OCI-LY7 (cell line): ENCODE measurements around the gene SCARB1. TPM values are rescaled to one million over a fixed set of nuclear protein-coding genes. Genes with fewer than 3 reads are reported as not detected.

Experiments used
- BruUV-seq: library from RNA; stranded (reverse); fragments of 400-500 nt; replicated peaks from 2 replicates; lab custom pipeline; 2021; lab: Mats Ljungman, UMichigan
- CTCF ChIA-PET: fragments of 300-600 bp; sonication (Branson Sonifier 250); formaldehyde crosslinking; loops from one replicate; lab custom pipeline; 2022; ENCODE audit warnings: antibody characterized with exemption; ENCODE audit not compliant: unreplicated experiment; lab: Charles Lee
- POLR2A ChIA-PET: fragments of 300-600 bp; sonication (Branson Sonifier 250); formaldehyde crosslinking; loops from one replicate; lab custom pipeline; 2022; ENCODE audit warnings: antibody characterized with exemption; lab: Charles Lee
- DNase-seq: peaks from one replicate; pipeline ENCODE4 v3.0.0-alpha.2; 2015; ENCODE audit warnings: low spot score
- H2AFZ ChIP-seq: fragments of 200-600 bp; sonication (generic), shearing (Covaris generic); 2 replicates; pipeline ENCODE4 v1.6.1; 2014; ENCODE audit warnings: mild to moderate bottlenecking, antibody characterized with exemption, low read length, moderate library complexity
- H3K27ac ChIP-seq: fragments of 200-600 bp; sonication (generic); 2 replicates; pipeline ENCODE4 v1.5.1; 2014; ENCODE audit warnings: mixed run types, low read depth, mild to moderate bottlenecking, moderate library complexity, low read length, inconsistent platforms; ENCODE audit not compliant: poor library complexity, severe bottlenecking
- H3K36me3 ChIP-seq: fragments of 200-600 bp; sonication (generic); 2 replicates; pipeline ENCODE4 v1.6.1; 2014; ENCODE audit warnings: mild to moderate bottlenecking, antibody characterized with exemption, low read length, moderate library complexity, mixed read lengths; ENCODE audit not compliant: insufficient read depth
- H3K4me1 ChIP-seq: fragments of 200-600 bp; sonication (generic); 2 replicates; pipeline ENCODE4 v1.5.1; 2014; ENCODE audit warnings: mild to moderate bottlenecking, low read length; ENCODE audit not compliant: insufficient read depth, poor library complexity, severe bottlenecking
- H3K4me2 ChIP-seq: fragments of 200-600 bp; sonication (generic); 2 replicates; pipeline ENCODE4 v1.6.1; 2014; ENCODE audit warnings: mild to moderate bottlenecking, low read length
- H3K4me3 ChIP-seq: fragments of 200-600 bp; sonication (generic); 2 replicates; pipeline ENCODE4 v1.5.1; 2014; ENCODE audit warnings: mild to moderate bottlenecking, low read depth, low read length; ENCODE audit not compliant: poor library complexity, severe bottlenecking
- H3K79me2 ChIP-seq: fragments of 200-600 bp; sonication (generic); 2 replicates; pipeline ENCODE4 v1.6.1; 2016; ENCODE audit warnings: low read depth, mild to moderate bottlenecking, low read length, moderate library complexity, mixed read lengths; ENCODE audit not compliant: insufficient read depth
- H3K9me2 ChIP-seq: fragments of 200-600 bp; sonication (generic); 2 replicates; pipeline ENCODE4 v1.6.1; 2016; ENCODE audit warnings: mild to moderate bottlenecking, low read length, mixed read lengths; ENCODE audit not compliant: insufficient read depth
- H3K9me3 ChIP-seq: fragments of 200-600 bp; sonication (generic); 2 replicates; pipeline ENCODE4 v1.6.1; 2014; ENCODE audit warnings: mild to moderate bottlenecking, mixed run types, low read length, mixed read lengths
- H4K20me1 ChIP-seq: fragments of 200-600 bp; sonication (generic); 2 replicates; pipeline ENCODE4 v1.6.1; 2014; ENCODE audit warnings: mild to moderate bottlenecking, antibody characterized with exemption, low read length, moderate library complexity, mixed read lengths; ENCODE audit not compliant: insufficient read depth
- EZH2phosphoT487 ChIP-seq: fragments of 200-600 bp; sonication (generic); IDR thresholded peaks from 2 replicates; pipeline ENCODE4 v1.6.1; 2018; ENCODE audit warnings: low read depth, borderline replicate concordance, mild to moderate bottlenecking, mixed run types, antibody characterized with exemption, low read length, moderate library complexity, mixed read lengths
- intact Hi-C: fragments of 100-400 bp; cut with micrococcal nuclease; formaldehyde crosslinking; loops from one replicate; pipeline ENCODE4 v1.10.0; 2022; ENCODE audit not compliant: unreplicated experiment
- total RNA-seq, 2 experiments: library from RNA; depleted of rRNA in 1 of 2; stranded (reverse); fragments of >200 nt in 1 of 2; shearing (Covaris generic) in 1 of 2; gene quantifications; 2 replicates each; pipeline ENCODE4 v1.2.3, GENCODE V29; 2014 to 2022
- TF ChIP-seq, protein P1 (sequence below): fragments of 200-600 bp; sonication (generic); conservative IDR thresholded peaks from 2 replicates; pipeline ENCODE4 v1.5.1; 2014; ENCODE audit warnings: mild to moderate bottlenecking, antibody characterized with exemption, low read length, moderate library complexity, mixed read lengths

Gene SCARB1
- total RNA-seq, 2 experiments from 2014 or later = 42.9 to 112 TPM

DNA sequence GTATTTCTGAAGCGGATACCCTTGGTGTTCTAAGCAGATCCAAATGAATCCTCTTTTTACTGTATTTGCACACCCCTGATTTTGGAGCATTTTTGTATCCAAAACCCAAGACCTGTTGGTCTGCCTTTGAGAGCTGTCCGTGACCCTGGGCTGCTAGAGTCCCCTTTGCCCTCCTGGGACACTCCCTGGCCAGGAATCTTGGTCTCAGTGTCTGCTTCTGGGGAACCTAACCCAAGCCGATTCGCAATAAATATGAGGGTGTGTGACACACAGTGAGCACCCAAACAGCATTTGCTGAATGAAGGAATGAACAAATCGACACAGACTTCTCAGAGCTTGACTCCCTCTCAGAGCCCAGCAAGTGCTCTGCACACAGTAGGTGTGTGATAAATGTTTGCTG is 92.9 kb downstream of the SCARB1 start:
- Histone ChIP-seq H3K27ac (no peak overlapping the region), H3K9me3 (no peaks in the 10 kb centered on the region), H3K4me1 (peaks cover 27% of the 10 kb centered on the region), H3K4me3 (no peak overlapping the region), H4K20me1 (no peaks in the 10 kb centered on the region), H3K36me3 (no peaks in the 10 kb centered on the region), H3K9me2 (no peaks in the 10 kb centered on the region), H2AFZ (no peak overlapping the region), H3K79me2 (no peaks in the 10 kb centered on the region), H3K4me2 (no peak overlapping the region)
- CTCF ChIA-PET = no interaction called here
- BruUV-seq = no TSS peak
- DNase-seq = no peak
- intact Hi-C loops = loop anchor here (5.0 kb wide), 1 partner anchor 448 kb away; no protein-coding TSS in a partner anchor
- POLR2A ChIA-PET = no interaction called here
- TF ChIP-seq, protein P1, sequence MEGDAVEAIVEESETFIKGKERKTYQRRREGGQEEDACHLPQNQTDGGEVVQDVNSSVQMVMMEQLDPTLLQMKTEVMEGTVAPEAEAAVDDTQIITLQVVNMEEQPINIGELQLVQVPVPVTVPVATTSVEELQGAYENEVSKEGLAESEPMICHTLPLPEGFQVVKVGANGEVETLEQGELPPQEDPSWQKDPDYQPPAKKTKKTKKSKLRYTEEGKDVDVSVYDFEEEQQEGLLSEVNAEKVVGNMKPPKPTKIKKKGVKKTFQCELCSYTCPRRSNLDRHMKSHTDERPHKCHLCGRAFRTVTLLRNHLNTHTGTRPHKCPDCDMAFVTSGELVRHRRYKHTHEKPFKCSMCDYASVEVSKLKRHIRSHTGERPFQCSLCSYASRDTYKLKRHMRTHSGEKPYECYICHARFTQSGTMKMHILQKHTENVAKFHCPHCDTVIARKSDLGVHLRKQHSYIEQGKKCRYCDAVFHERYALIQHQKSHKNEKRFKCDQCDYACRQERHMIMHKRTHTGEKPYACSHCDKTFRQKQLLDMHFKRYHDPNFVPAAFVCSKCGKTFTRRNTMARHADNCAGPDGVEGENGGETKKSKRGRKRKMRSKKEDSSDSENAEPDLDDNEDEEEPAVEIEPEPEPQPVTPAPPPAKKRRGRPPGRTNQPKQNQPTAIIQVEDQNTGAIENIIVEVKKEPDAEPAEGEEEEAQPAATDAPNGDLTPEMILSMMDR = no peak

GRCh38 chr12:124769881-124770512 is 93.7 kb downstream of the SCARB1 start:
- POLR2A ChIA-PET = no interaction called here
- H3K79me2 ChIP-seq = no peaks in the 10 kb centered on the region
- peaks cover 2% of the 10 kb centered on the region for H3K9me3 ChIP-seq
- no peak overlapping the region for H2AFZ ChIP-seq
- no peak overlapping the region for H3K4me2 ChIP-seq
- H3K36me3 ChIP-seq = no peaks in the 10 kb centered on the region
- H3K4me1 ChIP-seq = peaks cover 21% of the 10 kb centered on the region
- BruUV-seq = no TSS peak
- TF ChIP-seq, protein P1 = no peak
- no peak for TF ChIP-seq EZH2phosphoT487
- CTCF ChIA-PET = interaction anchor here (0.6 kb wide), 3 partner anchors 35 to 431 kb away, joined by 3 to 8 read pairs (median 4); no protein-coding TSS in a partner anchor
- H3K9me2 ChIP-seq = no peaks in the 10 kb centered on the region
- H3K4me3 ChIP-seq = no peak overlapping the region
- H3K27ac ChIP-seq = no peak overlapping the region
- intact Hi-C loops = loop anchor here (5.0 to 10.0 kb wide), 4 partner anchors 165 to 448 kb away; partner anchors contain the start of gene NCOR2
- no peaks in the 10 kb centered on the region for H4K20me1 ChIP-seq
- DNase-seq = no peak

- H3K36me3 ChIP-seq = no peaks in the 10 kb centered on the region
- no peaks in the 10 kb centered on the region for H3K79me2 ChIP-seq
- no peak overlapping the region for H2AFZ ChIP-seq
- no TSS peak for BruUV-seq
- H4K20me1 ChIP-seq = no peaks in the 10 kb centered on the region
- H3K4me2 ChIP-seq = no peak overlapping the region
- ChIA-PET CTCF (interaction anchor here (0.6 kb wide), 1 partner anchor 430 kb away, joined by 3 read pairs; no protein-coding TSS in a partner anchor), POLR2A (no interaction called here)
- no peaks in the 10 kb centered on the region for H3K9me2 ChIP-seq
- intact Hi-C loops = loop anchor here (5.0 to 10.0 kb wide), 3 partner anchors 164 to 302 kb away; partner anchors contain the start of gene NCOR2
- DNase-seq = no peak
- peaks cover 13% of the 10 kb centered on the region for H3K4me1 ChIP-seq
- no peak overlapping the region for H3K4me3 ChIP-seq
- TF ChIP-seq EZH2phosphoT487 = no peak
- no peak overlapping the region for H3K27ac ChIP-seq
- peaks cover 11% of the 10 kb centered on the region for H3K9me3 ChIP-seq
Observed at GRCh38 chr12:124769163-124769530, 94.5 kb downstream of the SCARB1 start.
